ENCODE data around the gene PGC.

Gene PGC

DNA sequence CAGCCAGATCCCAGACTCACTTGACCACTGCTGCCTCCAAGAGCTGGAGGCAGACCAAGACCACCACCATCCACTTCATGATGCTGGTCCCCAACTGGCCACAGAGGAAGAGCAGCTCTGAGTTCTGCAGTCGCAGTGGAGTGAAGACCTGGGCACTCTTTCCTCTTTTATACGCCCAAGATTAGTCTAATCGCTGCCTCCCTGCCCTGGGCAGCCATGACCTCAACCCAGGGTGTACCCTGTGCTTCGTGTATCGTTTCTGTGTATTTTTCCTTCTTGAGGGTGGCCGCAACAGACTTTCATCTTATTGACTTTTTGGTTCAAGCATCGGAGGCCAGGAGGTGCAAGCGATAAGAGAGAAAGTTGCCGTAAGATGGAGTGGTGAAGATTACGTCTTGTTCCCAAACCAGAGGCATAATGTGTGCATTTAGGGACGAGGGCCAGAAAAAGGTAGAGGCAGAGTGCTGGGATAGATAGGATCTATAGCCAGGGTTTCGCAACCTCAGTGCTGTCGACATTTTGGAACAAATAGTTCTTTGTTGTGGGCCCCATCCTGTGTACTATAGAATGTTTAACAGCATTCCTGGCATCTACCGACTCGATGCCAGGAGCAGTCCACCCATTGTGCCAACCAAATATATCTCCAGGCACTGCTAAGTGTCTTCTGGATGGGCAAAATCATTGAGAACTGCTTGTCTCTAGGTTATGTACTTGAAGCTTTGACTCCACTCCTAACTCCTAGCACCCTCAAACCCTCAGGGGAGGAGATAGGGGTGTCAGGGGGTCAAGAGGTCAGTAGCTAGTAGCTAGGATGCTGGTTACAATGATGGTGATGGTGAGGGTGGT lies at the start of gene PGC:
Gene PGC (minus strand): TSS at position 142 of the 846 bp plus-strand sequence. CDS start 63 bp downstream, at position 79.
- Histone ChIP-seq H3K27ac (ENCODE audit: low read depth, low read length) (no peak within 1 kb of the TSS), H3K4me1 (ENCODE audit: control insufficient read depth, insufficient read depth, low read length) (no peaks in the 10 kb centered on the region), H3K27me3 (ENCODE audit: control insufficient read depth, insufficient read depth, low read length) (no peaks in the 10 kb centered on the region), H3K9me3 (ENCODE audit: control insufficient read depth, insufficient read depth, low read depth, low read length) (no peaks in the 10 kb centered on the region), H3K4me3 (ENCODE audit: low read depth, low read length) (no peak within 1 kb of the TSS), H3K9ac (ENCODE audit: low read length) (no peak within 1 kb of the TSS), H3K36me3 (ENCODE audit: control insufficient read depth, insufficient read depth, low read length) (no peaks in the 10 kb centered on the region)

DNA sequence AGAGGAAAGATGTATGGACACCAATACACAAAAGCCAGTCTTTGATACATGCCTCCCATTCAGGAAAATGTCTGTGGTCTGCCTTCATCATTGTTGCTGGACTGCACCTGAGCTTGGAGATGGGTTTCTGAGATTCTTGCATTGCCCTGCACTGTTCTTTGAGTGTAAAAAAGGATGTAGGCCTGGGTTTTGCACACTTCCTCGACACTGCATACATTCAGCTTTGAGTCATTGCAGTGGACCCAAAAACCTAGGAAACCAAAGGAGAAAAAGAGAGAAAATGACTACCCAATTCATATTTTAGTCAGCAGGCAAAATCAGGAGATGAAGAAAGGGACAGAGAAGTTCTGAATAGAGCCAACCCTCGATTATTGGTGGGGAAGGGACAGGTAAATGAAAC lies 49.3 kb upstream of the PGC start:
- H3K27ac ChIP-seq (ENCODE audit: low read depth, low read length), result no peak overlapping the region
- no peak overlapping the region for H3K4me3 ChIP-seq (ENCODE audit: low read depth, low read length)
- H3K4me1 ChIP-seq (ENCODE audit: control insufficient read depth, insufficient read depth, low read length), result no peaks in the 10 kb centered on the region
- H3K9ac ChIP-seq (ENCODE audit: low read length), result no peak overlapping the region
- H3K27me3 ChIP-seq (ENCODE audit: control insufficient read depth, insufficient read depth, low read length), result no peaks in the 10 kb centered on the region
- peaks cover 45% of the 10 kb centered on the region for H3K36me3 ChIP-seq (ENCODE audit: control insufficient read depth, insufficient read depth, low read length)
- no peaks in the 10 kb centered on the region for H3K9me3 ChIP-seq (ENCODE audit: control insufficient read depth, insufficient read depth, low read depth, low read length)

DNA sequence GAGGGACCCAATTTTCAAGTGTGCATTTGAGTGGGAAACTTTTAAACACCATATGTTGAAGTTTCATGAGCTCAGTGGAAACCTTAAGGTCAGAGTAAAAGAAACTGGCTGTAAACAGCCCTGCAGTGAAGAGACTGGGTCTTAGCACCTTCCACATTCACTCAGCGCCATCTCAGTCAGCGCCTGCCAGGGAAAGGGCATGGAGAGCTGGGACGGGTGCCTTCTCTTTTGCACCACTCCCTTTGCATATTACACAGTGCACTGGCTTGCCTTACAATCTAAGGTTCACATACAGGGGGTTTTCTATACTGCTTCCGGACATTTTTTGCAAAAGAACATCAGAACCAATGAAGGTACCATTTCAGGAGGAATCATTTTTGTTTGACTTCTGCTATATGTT lies 44.8 kb upstream of the PGC start:
- Histone ChIP-seq H3K36me3 (ENCODE audit: control insufficient read depth, insufficient read depth, low read length) (peaks cover 55% of the 10 kb centered on the region), H3K4me3 (ENCODE audit: low read depth, low read length) (no peak overlapping the region), H3K4me1 (ENCODE audit: control insufficient read depth, insufficient read depth, low read length) (no peaks in the 10 kb centered on the region), H3K9me3 (ENCODE audit: control insufficient read depth, insufficient read depth, low read depth, low read length) (no peaks in the 10 kb centered on the region), H3K9ac (ENCODE audit: low read length) (no peak overlapping the region), H3K27ac (ENCODE audit: low read depth, low read length) (no peak overlapping the region), H3K27me3 (ENCODE audit: control insufficient read depth, insufficient read depth, low read length) (no peaks in the 10 kb centered on the region)

DNA sequence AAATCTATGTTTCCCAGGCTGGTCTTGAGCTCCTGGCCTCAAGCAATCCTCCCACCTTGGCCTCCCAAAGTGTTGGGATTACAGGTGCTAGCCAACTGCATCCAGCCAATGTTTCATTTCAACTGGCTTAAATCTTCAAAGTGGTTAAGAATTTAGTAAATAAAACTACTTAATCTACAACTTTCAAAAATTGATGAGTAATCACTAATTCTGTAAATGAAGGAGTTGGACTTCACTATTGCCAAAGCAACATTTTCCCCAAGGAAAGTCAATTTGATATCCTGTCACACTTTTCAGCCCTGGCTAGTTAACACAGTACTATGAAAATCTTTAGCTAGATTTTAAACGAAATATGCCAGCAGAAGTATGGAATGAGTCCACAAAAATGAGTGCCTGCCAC lies 44.1 kb upstream of the PGC start:
- no peaks in the 10 kb centered on the region for H3K27me3 ChIP-seq (ENCODE audit: control insufficient read depth, insufficient read depth, low read length)
- peaks cover 51% of the 10 kb centered on the region for H3K36me3 ChIP-seq (ENCODE audit: control insufficient read depth, insufficient read depth, low read length)
- no peak overlapping the region for H3K4me3 ChIP-seq (ENCODE audit: low read depth, low read length)
- no peak overlapping the region for H3K27ac ChIP-seq (ENCODE audit: low read depth, low read length)
- H3K9me3 ChIP-seq (ENCODE audit: control insufficient read depth, insufficient read depth, low read depth, low read length), result no peaks in the 10 kb centered on the region
- no peaks in the 10 kb centered on the region for H3K4me1 ChIP-seq (ENCODE audit: control insufficient read depth, insufficient read depth, low read length)
- H3K9ac ChIP-seq (ENCODE audit: low read length), result no peak overlapping the region

GRCh38 chr6:41790045-41790444 lies 42.8 kb upstream of the PGC start:
- H3K36me3 ChIP-seq (ENCODE audit: control insufficient read depth, insufficient read depth, low read length), result peaks cover 44% of the 10 kb centered on the region
- H3K9ac ChIP-seq (ENCODE audit: low read length), result no peak overlapping the region
- H3K27ac ChIP-seq (ENCODE audit: low read depth, low read length), result no peak overlapping the region
- no peak overlapping the region for H3K4me3 ChIP-seq (ENCODE audit: low read depth, low read length)
- H3K9me3 ChIP-seq (ENCODE audit: control insufficient read depth, insufficient read depth, low read depth, low read length), result no peaks in the 10 kb centered on the region
- H3K4me1 ChIP-seq (ENCODE audit: control insufficient read depth, insufficient read depth, low read length), result peaks cover 6% of the 10 kb centered on the region; the same call in 1 of the 2 replicates
- peaks cover 12% of the 10 kb centered on the region for H3K27me3 ChIP-seq (ENCODE audit: control insufficient read depth, insufficient read depth, low read length)

DNA sequence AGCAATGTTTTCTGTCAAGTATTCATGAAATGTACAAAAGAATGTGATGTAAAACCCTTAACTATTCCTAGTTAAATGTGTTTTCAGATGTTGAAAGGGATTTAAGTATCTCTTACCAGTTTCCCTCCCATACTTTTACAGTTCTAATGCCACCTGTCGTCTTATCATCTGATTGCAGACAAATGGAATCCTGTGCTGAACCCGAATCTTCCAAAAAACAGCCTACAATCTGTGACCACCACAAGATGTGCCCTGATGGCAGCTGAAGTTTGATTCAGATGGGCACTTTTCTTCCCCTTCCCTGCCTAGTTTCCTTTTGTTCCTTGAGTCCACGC lies 42.2 kb upstream of the PGC start:
- Histone ChIP-seq H3K27ac (ENCODE audit: low read depth, low read length) (no peak overlapping the region), H3K9me3 (ENCODE audit: control insufficient read depth, insufficient read depth, low read depth, low read length) (no peaks in the 10 kb centered on the region), H3K36me3 (ENCODE audit: control insufficient read depth, insufficient read depth, low read length) (peaks cover 38% of the 10 kb centered on the region)

DNA sequence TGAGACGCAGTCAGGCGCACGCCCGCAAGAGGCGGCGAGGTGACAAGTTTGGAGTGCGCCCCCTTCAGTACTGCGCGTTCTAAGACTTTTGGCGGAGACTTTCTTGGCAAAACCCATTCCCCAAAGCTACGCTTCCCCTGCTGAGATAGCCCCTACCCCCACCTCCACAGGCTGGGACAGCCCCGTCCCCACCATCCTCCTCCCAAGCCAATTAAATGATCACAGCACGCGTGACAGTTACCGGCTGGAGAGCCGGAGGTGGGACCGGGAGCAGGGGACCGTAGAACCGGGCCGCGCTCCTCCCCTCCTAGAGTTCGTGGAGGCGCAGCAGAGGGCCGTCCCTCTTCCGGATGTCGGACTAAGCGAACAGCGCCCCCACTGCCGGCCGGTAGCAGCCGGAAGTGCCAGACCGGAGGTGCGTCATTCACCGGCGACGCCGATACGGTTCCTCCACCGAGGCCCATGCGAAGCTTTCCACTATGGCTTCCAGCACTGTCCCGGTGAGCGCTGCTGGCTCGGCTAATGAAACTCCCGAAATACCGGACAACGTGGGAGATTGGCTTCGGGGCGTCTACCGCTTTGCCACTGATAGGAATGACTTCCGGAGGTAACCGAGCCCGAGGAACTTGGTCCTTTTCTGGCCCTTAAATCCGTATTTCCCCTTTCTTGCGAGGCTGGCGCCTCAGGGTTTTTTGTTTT lies 40.2 kb upstream of the PGC start, which contains the start of gene TOMM6:
Gene TOMM6 (plus strand): TSS at position 476 of the 699 bp plus-strand sequence. CDS start 4 bp downstream, at position 480.
- peak within 1 kb of the TSS; percentile 92 for H3K9ac ChIP-seq (ENCODE audit: low read length)
- H3K36me3 ChIP-seq (ENCODE audit: control insufficient read depth, insufficient read depth, low read length), result peaks cover 35% of the 10 kb centered on the region
- peaks cover 6% of the 10 kb centered on the region; the same call in 1 of the 2 replicates for H3K4me1 ChIP-seq (ENCODE audit: control insufficient read depth, insufficient read depth, low read length)
- H3K27ac ChIP-seq (ENCODE audit: low read depth, low read length), result peak within 1 kb of the TSS; percentile 93
- peak within 1 kb of the TSS; percentile 91 for H3K4me3 ChIP-seq (ENCODE audit: low read depth, low read length)
- H3K9me3 ChIP-seq (ENCODE audit: control insufficient read depth, insufficient read depth, low read depth, low read length), result no peaks in the 10 kb centered on the region
- peaks cover 38% of the 10 kb centered on the region for H3K27me3 ChIP-seq (ENCODE audit: control insufficient read depth, insufficient read depth, low read length)

More for the DNA sequence above, 42.2 kb upstream of the PGC start:
- Histone ChIP-seq H3K4me1 (ENCODE audit: control insufficient read depth, insufficient read depth, low read length) (peaks cover 6% of the 10 kb centered on the region; the same call in 1 of the 2 replicates), H3K27me3 (ENCODE audit: control insufficient read depth, insufficient read depth, low read length) (peaks cover 18% of the 10 kb centered on the region), H3K4me3 (ENCODE audit: low read depth, low read length) (no peak overlapping the region), H3K9ac (ENCODE audit: low read length) (no peak overlapping the region)

GRCh38 chr6:41786451-41787218 lies 39.4 kb upstream of the PGC start:
- H3K9me3 ChIP-seq (ENCODE audit: control insufficient read depth, insufficient read depth, low read depth, low read length), result no peaks in the 10 kb centered on the region
- H3K4me3 ChIP-seq (ENCODE audit: low read depth, low read length), result peak overlapping the region; percentile 91
- H3K36me3 ChIP-seq (ENCODE audit: control insufficient read depth, insufficient read depth, low read length), result peaks cover 27% of the 10 kb centered on the region
- peaks cover 6% of the 10 kb centered on the region; the same call in 1 of the 2 replicates for H3K4me1 ChIP-seq (ENCODE audit: control insufficient read depth, insufficient read depth, low read length)
- H3K27ac ChIP-seq (ENCODE audit: low read depth, low read length), result no peak overlapping the region
- H3K27me3 ChIP-seq (ENCODE audit: control insufficient read depth, insufficient read depth, low read length), result peaks cover 43% of the 10 kb centered on the region
- peak overlapping the region; percentile 92 for H3K9ac ChIP-seq (ENCODE audit: low read length)

DNA sequence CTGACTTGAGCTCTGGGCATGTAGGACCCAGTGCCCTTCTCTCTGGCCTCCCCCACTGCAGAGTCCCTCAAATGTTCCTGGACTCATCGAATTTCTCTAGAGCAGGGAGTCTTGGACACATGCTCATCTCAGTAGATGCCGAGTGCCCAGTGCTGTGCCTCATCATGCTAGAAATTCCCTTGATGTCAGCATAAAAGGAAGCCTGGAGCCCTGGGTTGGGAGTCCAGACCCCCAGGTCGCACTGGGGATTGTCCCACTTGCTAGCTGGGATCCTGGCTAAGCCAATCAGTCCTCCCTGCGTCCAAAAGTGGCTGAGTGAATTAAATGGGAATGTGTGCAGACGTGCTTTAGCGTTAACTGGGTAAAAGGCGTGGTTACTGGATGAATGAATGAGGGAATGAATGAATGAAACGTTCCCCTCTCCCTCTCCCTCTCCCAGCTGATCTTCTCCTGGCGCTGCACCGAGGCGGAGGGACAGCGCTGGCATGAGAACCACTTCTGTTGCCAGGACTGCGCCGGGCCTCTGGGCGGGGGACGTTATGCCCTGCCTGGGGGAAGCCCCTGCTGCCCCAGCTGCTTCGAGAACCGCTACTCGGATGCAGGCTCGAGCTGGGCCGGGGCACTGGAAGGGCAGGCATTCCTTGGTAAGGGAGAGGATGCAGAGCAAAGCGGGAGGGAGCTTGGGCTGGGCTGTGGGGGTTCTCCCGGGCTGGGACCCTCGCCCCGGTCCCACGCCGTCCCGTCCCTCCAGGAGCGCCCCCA lies 38.7 kb upstream of the PGC start:
- H3K9me3 ChIP-seq (ENCODE audit: control insufficient read depth, insufficient read depth, low read depth, low read length), result no peaks in the 10 kb centered on the region
- peaks cover 11% of the 10 kb centered on the region for H3K4me1 ChIP-seq (ENCODE audit: control insufficient read depth, insufficient read depth, low read length)
- H3K4me3 ChIP-seq (ENCODE audit: low read depth, low read length), result peak overlapping the region; percentile 91
- peak overlapping the region; percentile 51 for H3K9ac ChIP-seq (ENCODE audit: low read length)
- H3K36me3 ChIP-seq (ENCODE audit: control insufficient read depth, insufficient read depth, low read length), result peaks cover 21% of the 10 kb centered on the region
- peaks cover 51% of the 10 kb centered on the region for H3K27me3 ChIP-seq (ENCODE audit: control insufficient read depth, insufficient read depth, low read length)
- H3K27ac ChIP-seq (ENCODE audit: low read depth, low read length), result no peak overlapping the region

DNA sequence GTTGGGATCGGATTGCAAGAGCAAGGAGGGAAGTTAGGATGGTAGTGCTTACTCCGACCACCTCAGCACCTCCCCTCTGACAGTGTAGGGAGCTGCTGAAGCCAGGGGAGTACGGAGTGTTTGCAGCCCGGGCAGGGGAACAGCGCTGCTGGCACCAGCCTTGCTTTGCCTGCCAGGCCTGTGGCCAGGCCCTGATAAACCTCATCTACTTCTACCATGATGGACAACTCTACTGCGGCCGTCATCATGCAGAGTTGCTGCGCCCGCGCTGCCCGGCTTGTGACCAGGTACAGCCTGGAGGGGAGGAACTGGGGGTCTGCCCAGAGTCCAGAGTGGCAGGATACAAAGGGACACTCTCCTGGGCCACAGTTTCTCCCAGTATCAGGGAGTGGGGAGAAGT lies 38.1 kb upstream of the PGC start:
- H3K4me1 ChIP-seq (ENCODE audit: control insufficient read depth, insufficient read depth, low read length), result peaks cover 11% of the 10 kb centered on the region
- H3K9me3 ChIP-seq (ENCODE audit: control insufficient read depth, insufficient read depth, low read depth, low read length), result no peaks in the 10 kb centered on the region
- no peak overlapping the region for H3K27ac ChIP-seq (ENCODE audit: low read depth, low read length)
- H3K9ac ChIP-seq (ENCODE audit: low read length), result no peak overlapping the region
- peaks cover 14% of the 10 kb centered on the region for H3K36me3 ChIP-seq (ENCODE audit: control insufficient read depth, insufficient read depth, low read length)
- peaks cover 54% of the 10 kb centered on the region for H3K27me3 ChIP-seq (ENCODE audit: control insufficient read depth, insufficient read depth, low read length)
- no peak overlapping the region for H3K4me3 ChIP-seq (ENCODE audit: low read depth, low read length)
